ENCODE data around the gene CCDC80. TPM values are rescaled to one million over a fixed set of nuclear protein-coding genes. Genes with fewer than 3 reads are reported as not detected.
A peak's percentile ranks its signal among the peaks of the same experiment; 100 is the strongest.

CCDC80 gene
- total RNA-seq (21.7 and 26.4 TPM in 2 replicates), polyA plus RNA-seq (27.7 and 33.3 TPM in 2 replicates)

GRCh38 chr3:112640930-112641801 lies at the start of gene CCDC80:
Gene CCDC80 (minus strand): TSS chr3:112641143. CDS start chr3:112639905, 1,238 bp downstream.
- no peak for TF ChIP-seq CTCF (IDR thresholded peaks at IDR 0.05; ENCODE audit: low read depth, low read length)
- no peaks in the 10 kb centered on the region for H3K36me3 ChIP-seq
- peak; percentile 73 to 95 for DNase-seq (ENCODE audit: low read depth in 1 of 2, low spot score in 1 of 2)
- peaks cover 28% of the 10 kb centered on the region for H3K4me1 ChIP-seq (ENCODE audit: low read depth)
- H3K27me3 ChIP-seq = no peaks in the 10 kb centered on the region
- peak within 1 kb of the TSS; percentile 93 for H3K27ac ChIP-seq
- H3K9me3 ChIP-seq (ENCODE audit: low read depth) = no peaks in the 10 kb centered on the region
- H3K4me3 ChIP-seq = peak within 1 kb of the TSS; percentile 21

GRCh38 chr3:112689989-112690388 lies 49.0 kb upstream of the CCDC80 start:
- TF ChIP-seq CTCF (IDR thresholded peaks at IDR 0.05; ENCODE audit: low read depth, low read length) = no peak
- Histone ChIP-seq H3K36me3 (no peaks in the 10 kb centered on the region), H3K4me3 (no peak overlapping the region), H3K9me3 (ENCODE audit: low read depth) (no peaks in the 10 kb centered on the region), H3K27me3 (no peaks in the 10 kb centered on the region), H3K27ac (no peak overlapping the region), H3K4me1 (ENCODE audit: low read depth) (no peaks in the 10 kb centered on the region)
- no peak for DNase-seq (ENCODE audit: low read depth in 1 of 2, low spot score in 1 of 2)

GRCh38 chr3:112689385-112689784 lies 48.4 kb upstream of the CCDC80 start:
- Histone ChIP-seq H3K9me3 (ENCODE audit: low read depth) (no peaks in the 10 kb centered on the region), H3K4me1 (ENCODE audit: low read depth) (no peaks in the 10 kb centered on the region), H3K27me3 (no peaks in the 10 kb centered on the region), H3K4me3 (no peak overlapping the region), H3K36me3 (no peaks in the 10 kb centered on the region), H3K27ac (no peak overlapping the region)
- DNase-seq (ENCODE audit: low read depth in 1 of 2, low spot score in 1 of 2) = no peak
- no peak for TF ChIP-seq CTCF (IDR thresholded peaks at IDR 0.05; ENCODE audit: low read depth, low read length)

GRCh38 chr3:112688819-112689218 lies 47.9 kb upstream of the CCDC80 start:
- no peaks in the 10 kb centered on the region for H3K36me3 ChIP-seq
- H3K27ac ChIP-seq = no peak overlapping the region
- no peaks in the 10 kb centered on the region for H3K9me3 ChIP-seq (ENCODE audit: low read depth)
- no peak for TF ChIP-seq CTCF (IDR thresholded peaks at IDR 0.05; ENCODE audit: low read depth, low read length)
- H3K4me3 ChIP-seq = no peak overlapping the region
- no peak for DNase-seq (ENCODE audit: low read depth in 1 of 2, low spot score in 1 of 2)
- no peaks in the 10 kb centered on the region for H3K4me1 ChIP-seq (ENCODE audit: low read depth)
- H3K27me3 ChIP-seq = no peaks in the 10 kb centered on the region

GRCh38 chr3:112688085-112688769 lies 47.3 kb upstream of the CCDC80 start:
- no peak overlapping the region for H3K27ac ChIP-seq
- H3K4me1 ChIP-seq (ENCODE audit: low read depth) = no peaks in the 10 kb centered on the region
- H3K36me3 ChIP-seq = no peaks in the 10 kb centered on the region

More at GRCh38 chr3:112688085-112688769, 47.3 kb upstream of the CCDC80 start:
- Histone ChIP-seq H3K9me3 (ENCODE audit: low read depth) (no peaks in the 10 kb centered on the region), H3K27me3 (no peaks in the 10 kb centered on the region), H3K4me3 (no peak overlapping the region)
- no peak for TF ChIP-seq CTCF (IDR thresholded peaks at IDR 0.05; ENCODE audit: low read depth, low read length)
- DNase-seq (ENCODE audit: low read depth in 1 of 2, low spot score in 1 of 2) = peak in 1 of 2 donors; percentile 25

All from cardiac muscle cell (in vitro differentiated cells and primary cell).